Neural cell (in vitro differentiated cells): ENCODE measurements around the gene LIG3. TPM values are rescaled to one million over a fixed set of nuclear protein-coding genes. Genes with fewer than 3 reads are reported as not detected.

Experiments used
- H2AFZ ChIP-seq: fragments of 200-600, 300-800 bp; sonication (generic), shearing (Covaris generic); 2 replicates; pipeline ENCODE4 v1.6.0; 2014; ENCODE audit warnings: low read depth, mild to moderate bottlenecking, antibody characterized with exemption, low read length, moderate library complexity
- H3F3A ChIP-seq: fragments of 200-600 bp; shearing (Covaris generic); 2 replicates; pipeline ENCODE4 v1.6.1; 2016; ENCODE audit warnings: mild to moderate bottlenecking, moderate library complexity, mixed read lengths, antibody characterized with exemption, low read length; ENCODE audit not compliant: insufficient read depth, poor library complexity, severe bottlenecking
- H3K27ac ChIP-seq: fragments of 200-600, 300-800 bp; sonication (generic), shearing (Covaris generic); 2 replicates; pipeline ENCODE4 v1.5.1; 2014; ENCODE audit warnings: mild to moderate bottlenecking, low read length, moderate library complexity
- H3K27me3 ChIP-seq: fragments of 300-800, 200-600 bp; sonication (generic), shearing (Covaris generic); 2 replicates; pipeline ENCODE4 v1.6.0; 2014; ENCODE audit warnings: mild to moderate bottlenecking, low read depth, low read length, moderate library complexity; ENCODE audit not compliant: insufficient read depth
- H3K36me3 ChIP-seq: fragments of 300-800, 200-600 bp; sonication (generic), shearing (Covaris generic); 2 replicates; pipeline ENCODE4 v1.5.1; 2014; ENCODE audit warnings: mild to moderate bottlenecking, antibody characterized with exemption, low read length, moderate library complexity; ENCODE audit not compliant: insufficient read depth
- H3K4me2 ChIP-seq: fragments of 300-800, 200-600 bp; sonication (generic), shearing (Covaris generic); 2 replicates; pipeline ENCODE4 v1.6.0; 2014; ENCODE audit warnings: mild to moderate bottlenecking, low read length
- H3K4me3 ChIP-seq: fragments of 300-800, 200-600 bp; sonication (generic), shearing (Covaris generic); 2 replicates; pipeline ENCODE4 v1.5.1; 2014; ENCODE audit warnings: mild to moderate bottlenecking, low read length, moderate library complexity
- H3K79me2 ChIP-seq: fragments of 200-600 bp; shearing (Covaris generic); replicated peaks from 2 replicates; pipeline ENCODE4 v1.6.0; 2014; ENCODE audit warnings: mild to moderate bottlenecking, low read length, moderate library complexity; ENCODE audit not compliant: insufficient read depth
- H3K9ac ChIP-seq: fragments of 300-800, 200-600 bp; sonication (generic), shearing (Covaris generic); 2 replicates; pipeline ENCODE4 v1.6.1; 2016; ENCODE audit warnings: mild to moderate bottlenecking, low read length, mixed read lengths
- H3K9me2 ChIP-seq: fragments of 200-600 bp; shearing (Covaris generic); 2 replicates; pipeline ENCODE4 v1.6.1; 2016; ENCODE audit warnings: mild to moderate bottlenecking, low read length, mixed read lengths; ENCODE audit not compliant: insufficient read depth
- H3K9me3 ChIP-seq: fragments of 200-600, 300-800 bp; sonication (generic), shearing (Covaris generic); 2 replicates; pipeline ENCODE4 v1.6.1; 2016; ENCODE audit warnings: mild to moderate bottlenecking, mixed run types, low read length, moderate library complexity, mixed read lengths
- H4K20me1 ChIP-seq: fragments of 200-600 bp; shearing (Covaris generic); 2 replicates; pipeline ENCODE4 v1.6.1; 2016; ENCODE audit warnings: mild to moderate bottlenecking, mixed run types; ENCODE audit not compliant: insufficient read depth
- CTCF ChIP-seq: fragments of 450-650 bp; IDR thresholded peaks from 2 replicates; pipeline ENCODE4 v1.5.1; 2014; ENCODE audit warnings: antibody characterized with exemption, mild to moderate bottlenecking, moderate library complexity; ENCODE audit not compliant: poor library complexity, severe bottlenecking
- EP300 ChIP-seq: fragments of 450-650 bp; conservative IDR thresholded peaks from 2 replicates; pipeline ENCODE4 v1.6.1; 2014; ENCODE audit warnings: antibody characterized with exemption, mild to moderate bottlenecking, moderate library complexity; ENCODE audit not compliant: poor library complexity, severe bottlenecking
- EZH2 ChIP-seq: fragments of 200-600, 300-800 bp; shearing (Covaris generic), sonication (generic); IDR thresholded peaks from 2 replicates; pipeline ENCODE4 v1.6.1; 2014; ENCODE audit warnings: antibody characterized with exemption, low read length, borderline replicate concordance, mild to moderate bottlenecking; ENCODE audit not compliant: insufficient read depth, poor library complexity, severe bottlenecking
- MXI1 ChIP-seq: fragments of 450-650 bp; conservative IDR thresholded peaks from 2 replicates; pipeline ENCODE4 v1.6.1; 2014; ENCODE audit warnings: antibody characterized with exemption, mild to moderate bottlenecking; ENCODE audit not compliant: poor library complexity, severe bottlenecking
- POLR2AphosphoS5 ChIP-seq: IDR thresholded peaks from 2 replicates; pipeline ENCODE4 v1.6.1; 2012
- RAD21 ChIP-seq: fragments of 450-650 bp; conservative IDR thresholded peaks from 2 replicates; pipeline ENCODE4 v1.6.1; 2014; ENCODE audit warnings: antibody characterized with exemption, mild to moderate bottlenecking, moderate library complexity
- REST ChIP-seq: IDR thresholded peaks from 2 replicates; pipeline ENCODE4 v1.6.1; 2012; ENCODE audit warnings: borderline replicate concordance
- SMC3 ChIP-seq: fragments of 450-650 bp; conservative IDR thresholded peaks from 2 replicates; pipeline ENCODE4 v1.6.1; 2014; ENCODE audit warnings: antibody characterized with exemption, mild to moderate bottlenecking, moderate library complexity; ENCODE audit not compliant: poor library complexity
- TAF1 ChIP-seq: IDR thresholded peaks from 2 replicates; pipeline ENCODE4 v1.6.1; 2012; ENCODE audit warnings: low read depth
- polyA plus RNA-seq: library from polyadenylated mRNA; depleted of rRNA; stranded (reverse); fragments of >200 nt; gene quantifications from 2 replicates; pipeline ENCODE4 v1.2.3, GENCODE V29; 2014

LIG3 gene
- polyA plus RNA-seq, 1 donor from 2014 or later: 21.8 TPM

GRCh38 chr17:35021520-35022380 is 41.4 kb downstream of the LIG3 start:
- Histone ChIP-seq H4K20me1 (no peaks in the 10 kb centered on the region), H2AFZ (no peak overlapping the region), H3K9ac (no peak overlapping the region), H3K9me2 (no peaks in the 10 kb centered on the region), H3K9me3 (no peaks in the 10 kb centered on the region), H3K4me3 (no peak overlapping the region), H3K4me2 (no peak overlapping the region), H3F3A (no peaks in the 10 kb centered on the region), H3K27me3 (no peaks in the 10 kb centered on the region), H3K27ac (no peak overlapping the region), H3K79me2 (no peaks in the 10 kb centered on the region), H3K36me3 (no peaks in the 10 kb centered on the region)
- no peak for TF ChIP-seq CTCF
- TF ChIP-seq POLR2AphosphoS5: no peak
- no peak for TF ChIP-seq RAD21
- no peak for TF ChIP-seq EZH2
- no peak for TF ChIP-seq MXI1
- no peak for TF ChIP-seq REST
- TF ChIP-seq EP300: no peak
- no peak for TF ChIP-seq TAF1
- TF ChIP-seq SMC3: no peak

- Histone ChIP-seq H4K20me1 (no peaks in the 10 kb centered on the region), H3K9ac (no peak overlapping the region), H3K79me2 (no peaks in the 10 kb centered on the region), H2AFZ (no peak overlapping the region), H3K9me2 (no peaks in the 10 kb centered on the region), H3K4me2 (no peak overlapping the region), H3K27me3 (no peaks in the 10 kb centered on the region), H3K4me3 (no peak overlapping the region), H3F3A (no peaks in the 10 kb centered on the region), H3K9me3 (no peaks in the 10 kb centered on the region), H3K36me3 (no peaks in the 10 kb centered on the region), H3K27ac (no peak overlapping the region)
- no peak for TF ChIP-seq REST
Observed at GRCh38 chr17:35022536-35023063, 42.3 kb downstream of the LIG3 start.
